Measurements from ENCODE around the gene TMEM178B. TPM values are rescaled to one million over a fixed set of nuclear protein-coding genes. Genes with fewer than 3 reads are reported as not detected.

Gene TMEM178B
- polyA plus RNA-seq, 3 donors from 2014 or later: not detected

DNA sequence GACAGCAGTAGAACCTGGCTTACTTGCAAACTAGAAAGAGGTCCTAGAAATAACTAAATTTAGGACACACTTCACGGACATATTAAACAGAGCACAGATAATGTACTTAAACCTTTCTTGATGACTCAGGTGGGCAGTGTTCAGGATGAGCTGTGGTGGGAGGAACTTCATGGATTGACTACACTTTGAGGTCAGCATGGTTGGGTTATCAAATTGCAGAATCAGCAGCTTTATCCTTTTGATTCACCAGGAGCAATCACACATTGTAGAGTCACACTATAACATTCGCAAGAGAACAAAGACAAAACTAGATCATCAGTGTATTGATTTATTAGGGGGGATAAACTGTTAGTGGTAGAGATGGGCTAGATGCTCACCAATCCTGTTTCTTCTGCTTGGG lies 438.7 kb downstream of the TMEM178B start:
- peaks cover 0 to 9% (median 0%) of the 10 kb centered on the region in 6 donors for H3K9me3 Mint-ChIP-seq
- H3K27me3 Mint-ChIP-seq (ENCODE audit: low read depth in 3 of 3): peaks cover 11 to 23% (median 21%) of the 10 kb centered on the region in 3 donors
- peaks cover 13 to 25% of the 10 kb centered on the region in 2 donors for H3K4me1 Mint-ChIP-seq
- peaks cover 0 to 5% (median 3%) of the 10 kb centered on the region in 3 donors for H3K36me3 Mint-ChIP-seq
- H3K27ac Mint-ChIP-seq: no peak overlapping the region
- no peak for DNase-seq
- H3K4me3 Mint-ChIP-seq: peak overlapping the region; percentile 41 to 76 (median 65)

DNA sequence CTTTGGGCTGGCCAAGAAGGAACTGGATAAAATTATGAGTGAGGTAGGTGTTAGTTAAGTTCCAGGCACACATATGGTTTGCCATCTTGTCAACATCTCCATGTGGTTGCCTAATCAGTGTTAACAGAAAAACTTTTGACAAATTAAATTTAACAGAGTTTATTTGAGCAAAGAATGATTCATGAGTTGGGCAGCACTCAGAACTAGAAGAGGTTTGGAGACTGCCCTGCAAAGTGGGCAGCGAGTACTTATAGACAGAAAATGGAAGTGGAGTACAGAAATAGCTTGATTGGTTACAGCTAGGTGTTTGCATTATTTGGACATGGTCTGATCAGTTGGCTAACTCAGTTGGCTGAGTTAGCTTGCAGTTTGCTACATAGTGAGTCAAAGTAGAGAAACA lies 439.9 kb downstream of the TMEM178B start:
- peaks cover 0 to 5% (median 3%) of the 10 kb centered on the region in 3 donors for H3K36me3 Mint-ChIP-seq
- peaks cover 11 to 23% (median 21%) of the 10 kb centered on the region in 3 donors for H3K27me3 Mint-ChIP-seq (ENCODE audit: low read depth in 3 of 3)

DNA sequence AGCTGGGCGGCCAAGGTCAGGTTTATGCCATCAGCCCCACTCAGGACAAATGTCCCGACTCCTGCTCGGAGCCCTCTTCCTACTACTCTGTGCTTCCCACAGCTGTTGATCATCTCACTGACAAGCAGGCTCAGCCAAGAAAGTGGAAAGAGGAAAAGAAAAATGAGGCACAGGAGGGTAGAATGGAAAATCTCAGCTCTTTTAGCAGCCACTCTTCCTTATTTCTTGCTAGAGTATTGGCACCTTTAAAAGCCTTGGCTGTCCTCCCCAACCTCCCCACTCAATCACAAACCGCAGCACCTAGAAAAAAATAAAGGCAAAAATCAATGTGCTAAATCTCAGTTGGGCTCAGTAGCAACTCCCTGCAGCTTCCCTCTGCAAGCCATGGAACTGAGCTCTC lies 442.1 kb downstream of the TMEM178B start:
- H3K27ac Mint-ChIP-seq: no peak overlapping the region
- H3K36me3 Mint-ChIP-seq: peaks cover 0 to 5% (median 0%) of the 10 kb centered on the region in 3 donors

More for the DNA sequence above, 439.9 kb downstream of the TMEM178B start:
- no peak for DNase-seq
- Mint-ChIP-seq H3K27ac (no peak overlapping the region), H3K4me3 (no peak overlapping the region), H3K9me3 (peaks cover 0 to 9% (median under 1%) of the 10 kb centered on the region in 6 donors), H3K4me1 (peaks cover 13 to 25% of the 10 kb centered on the region in 2 donors)

DNA sequence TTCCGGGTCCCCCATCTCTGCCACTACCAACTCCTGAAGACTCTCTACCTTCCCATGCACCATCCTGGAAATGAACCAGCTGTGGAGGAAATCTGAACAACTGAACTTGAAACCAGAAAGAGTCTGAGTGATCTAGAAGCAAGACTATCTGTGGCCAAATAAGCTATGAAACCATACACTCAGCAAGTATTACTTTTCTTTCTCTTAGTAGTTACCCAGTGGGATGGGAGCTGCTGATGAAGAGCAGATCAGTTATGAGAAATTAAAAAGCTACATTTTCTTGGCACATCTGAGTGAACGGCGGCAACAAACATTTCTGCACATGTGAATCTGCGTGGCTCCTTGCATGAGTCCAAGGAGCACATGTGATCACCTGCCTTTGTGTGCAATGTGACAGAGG lies 445.8 kb downstream of the TMEM178B start:
- DNase-seq: no peak
- H3K27ac Mint-ChIP-seq: no peak overlapping the region
- no peak overlapping the region for H3K4me3 Mint-ChIP-seq
- no peaks in the 10 kb centered on the region for H3K36me3 Mint-ChIP-seq
- no peaks in the 10 kb centered on the region for H3K4me1 Mint-ChIP-seq
- peaks cover 0 to 2% (median 0%) of the 10 kb centered on the region in 6 donors for H3K9me3 Mint-ChIP-seq
- peaks cover 2 to 8% (median 2%) of the 10 kb centered on the region in 3 donors for H3K27me3 Mint-ChIP-seq (ENCODE audit: low read depth in 3 of 3)

More for the DNA sequence above, 442.1 kb downstream of the TMEM178B start:
- peaks cover 0 to 9% (median 1%) of the 10 kb centered on the region in 6 donors for H3K9me3 Mint-ChIP-seq
- H3K4me3 Mint-ChIP-seq: no peak overlapping the region
- DNase-seq: no peak
- peaks cover 11 to 16% of the 10 kb centered on the region in 2 donors for H3K4me1 Mint-ChIP-seq
- H3K27me3 Mint-ChIP-seq (ENCODE audit: low read depth in 3 of 3): peaks cover 5 to 20% (median 15%) of the 10 kb centered on the region in 3 donors

DNA sequence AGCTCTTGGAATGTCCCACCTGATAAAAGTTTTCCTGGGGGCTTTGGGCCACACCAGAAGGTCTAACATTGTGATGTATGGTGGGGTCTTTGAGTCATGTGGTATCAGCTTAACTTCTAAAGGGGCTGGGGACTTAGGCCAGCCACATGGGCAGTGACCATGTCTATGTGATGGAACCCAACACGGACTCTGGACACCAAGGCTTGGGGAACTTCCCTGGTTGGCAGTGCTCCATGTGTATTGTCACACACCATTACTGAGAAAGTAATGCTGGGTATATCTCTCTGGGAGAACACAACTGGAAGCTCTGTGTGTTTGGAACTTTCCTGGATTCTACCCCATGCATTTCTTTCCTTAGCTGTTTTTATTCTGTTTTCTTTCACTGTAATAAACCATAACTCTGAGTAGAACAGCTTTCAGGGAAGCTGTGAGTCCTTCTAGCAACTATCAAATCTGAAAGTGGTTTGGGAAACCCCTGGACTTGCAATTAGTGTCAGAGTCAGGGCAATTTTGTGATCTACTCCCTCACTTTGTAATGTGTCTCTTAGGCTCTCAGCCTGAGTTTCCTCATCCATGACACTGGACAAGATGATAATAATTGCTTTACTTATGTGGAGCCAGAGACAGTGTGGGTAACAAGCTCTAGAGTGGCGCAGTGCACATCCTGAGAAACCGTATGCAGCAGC lies 448.9 kb downstream of the TMEM178B start:
- H3K9me3 Mint-ChIP-seq: peaks cover 0 to 2% (median 0%) of the 10 kb centered on the region in 6 donors
- H3K27me3 Mint-ChIP-seq (ENCODE audit: low read depth in 3 of 3): peaks cover 0 to 2% (median 2%) of the 10 kb centered on the region in 3 donors
- DNase-seq: no peak
- H3K36me3 Mint-ChIP-seq: no peaks in the 10 kb centered on the region
- no peaks in the 10 kb centered on the region for H3K4me1 Mint-ChIP-seq
- no peak overlapping the region for H3K27ac Mint-ChIP-seq
- H3K4me3 Mint-ChIP-seq: no peak overlapping the region

DNA sequence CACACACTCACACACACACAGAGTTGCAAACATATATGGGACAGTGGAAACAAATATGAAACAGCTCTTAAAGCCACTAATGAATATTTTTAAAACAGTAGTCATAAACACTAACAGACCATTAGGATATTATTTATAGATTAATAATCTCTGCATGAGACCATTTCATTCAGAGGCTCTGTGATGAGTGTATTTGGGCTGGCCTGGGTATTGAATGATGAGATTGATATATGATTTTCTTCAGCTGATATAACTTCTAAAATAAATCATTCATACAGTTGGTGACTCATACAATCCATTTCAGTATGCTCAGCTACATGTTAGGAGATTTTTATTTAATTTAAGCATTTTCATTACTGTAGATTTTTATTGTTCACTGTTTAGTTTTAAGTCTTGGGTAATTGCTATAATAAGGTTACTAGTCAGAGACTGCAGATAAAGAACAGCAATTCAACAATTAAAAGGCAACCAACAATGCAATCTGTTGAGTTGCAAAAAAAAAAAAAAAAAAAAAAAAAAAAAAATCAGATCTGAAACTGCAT lies 452.2 kb downstream of the TMEM178B start:
- Mint-ChIP-seq H3K36me3 (no peaks in the 10 kb centered on the region), H3K9me3 (no peaks in the 10 kb centered on the region), H3K27me3 (ENCODE audit: low read depth in 3 of 3) (no peaks in the 10 kb centered on the region), H3K27ac (no peak overlapping the region), H3K4me1 (no peaks in the 10 kb centered on the region), H3K4me3 (no peak overlapping the region)
- no peak for DNase-seq

DNA sequence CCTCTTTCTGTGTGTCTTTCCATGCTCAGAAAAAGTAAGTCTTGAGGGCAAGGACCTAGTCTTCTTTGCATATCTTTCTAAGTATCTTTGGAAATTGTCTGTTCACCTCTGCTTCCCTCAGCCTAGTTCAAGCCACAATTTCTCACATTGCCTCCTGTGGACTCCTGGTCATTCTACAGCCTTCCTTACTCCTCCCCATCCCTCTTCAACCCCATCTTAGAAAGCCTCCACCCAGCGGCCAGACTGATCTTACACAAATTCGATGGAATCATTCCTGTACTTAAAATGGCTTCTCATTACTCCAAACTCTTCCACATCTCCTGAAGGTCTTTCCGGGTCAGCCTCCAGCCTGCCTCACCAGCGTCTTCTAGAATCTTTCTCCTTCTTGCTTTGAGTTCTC lies 453.2 kb downstream of the TMEM178B start:
- no peaks in the 10 kb centered on the region for H3K36me3 Mint-ChIP-seq
- no peak overlapping the region for H3K27ac Mint-ChIP-seq
- H3K9me3 Mint-ChIP-seq: no peaks in the 10 kb centered on the region
- H3K4me3 Mint-ChIP-seq: no peak overlapping the region
- no peak for DNase-seq
- H3K27me3 Mint-ChIP-seq (ENCODE audit: low read depth in 3 of 3): no peaks in the 10 kb centered on the region
- H3K4me1 Mint-ChIP-seq: no peaks in the 10 kb centered on the region

DNA sequence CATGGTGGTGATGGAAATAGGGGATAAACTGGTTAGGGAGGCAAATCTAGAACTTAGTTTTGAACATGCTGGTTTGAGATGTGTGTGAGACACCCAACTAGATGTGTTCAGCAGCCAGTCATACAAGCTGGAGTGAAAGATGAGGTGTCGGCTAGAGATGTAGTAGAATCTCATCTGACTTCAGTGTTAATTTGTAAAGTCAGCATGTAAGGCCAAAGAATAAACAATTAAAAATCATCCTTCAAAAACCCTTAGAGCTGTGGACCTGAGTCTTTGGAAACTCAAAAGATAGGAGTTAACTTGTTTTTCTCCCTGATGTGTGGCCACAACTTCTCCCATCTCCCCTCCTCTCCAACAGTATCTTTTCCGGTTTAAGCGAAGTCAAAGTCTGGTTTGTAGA lies 454.5 kb downstream of the TMEM178B start:
- H3K4me3 Mint-ChIP-seq: no peak overlapping the region
- H3K36me3 Mint-ChIP-seq: no peaks in the 10 kb centered on the region
- H3K9me3 Mint-ChIP-seq: no peaks in the 10 kb centered on the region
- peaks cover 0 to 2% (median 0%) of the 10 kb centered on the region in 3 donors for H3K27me3 Mint-ChIP-seq (ENCODE audit: low read depth in 3 of 3)
- H3K4me1 Mint-ChIP-seq: peaks cover 0 to 4% of the 10 kb centered on the region in 2 donors
- DNase-seq: no peak
- H3K27ac Mint-ChIP-seq: no peak overlapping the region

Other genes starting within 250 kb of the TMEM178B start
- gene BRAF, start 149.1 kb upstream of the TMEM178B start, polyA plus RNA-seq: 10 to 100 TPM in 1 of 3 donors, 1 to 10 TPM in 2; 4.9 to 13.2 (median 5.4) TPM
- 10 to 100 TPM; 28.9 to 51.3 (median 46.9) TPM for gene MRPS33, start 59.1 kb upstream of the TMEM178B start, polyA plus RNA-seq

Measured in immature natural killer cell (primary cell).